Smooth muscle cell of the brain vasculature (primary cell): ENCODE results near the gene NOC4L.

Experiments
- DNase-seq: peaks from one replicate; pipeline ENCODE4 v3.0.0-alpha.2; 2012; ENCODE audit warnings: low read depth, low spot score

The NOC4L gene

DNA sequence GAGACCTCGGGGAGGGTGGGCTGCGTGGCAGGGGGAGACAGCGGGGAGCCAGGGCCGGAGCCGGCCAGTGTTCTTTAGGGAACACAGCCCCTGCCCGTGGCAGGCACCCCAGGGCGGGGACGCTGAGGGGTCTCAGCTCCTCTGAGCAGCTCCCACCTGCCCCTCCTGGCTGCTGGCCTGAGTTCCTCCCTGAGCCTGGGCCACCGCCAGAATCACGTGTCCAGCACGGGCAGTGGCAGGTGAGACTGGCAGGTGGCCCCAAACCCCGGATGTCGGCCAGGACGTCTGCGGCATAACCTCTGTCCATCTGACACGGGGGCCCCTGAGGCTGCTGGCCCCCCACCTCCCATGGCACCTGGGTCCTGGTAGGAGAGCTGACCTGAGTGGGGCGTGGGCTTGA, 25.1 kb downstream of the NOC4L start:
- DNase-seq: no peak

DNA sequence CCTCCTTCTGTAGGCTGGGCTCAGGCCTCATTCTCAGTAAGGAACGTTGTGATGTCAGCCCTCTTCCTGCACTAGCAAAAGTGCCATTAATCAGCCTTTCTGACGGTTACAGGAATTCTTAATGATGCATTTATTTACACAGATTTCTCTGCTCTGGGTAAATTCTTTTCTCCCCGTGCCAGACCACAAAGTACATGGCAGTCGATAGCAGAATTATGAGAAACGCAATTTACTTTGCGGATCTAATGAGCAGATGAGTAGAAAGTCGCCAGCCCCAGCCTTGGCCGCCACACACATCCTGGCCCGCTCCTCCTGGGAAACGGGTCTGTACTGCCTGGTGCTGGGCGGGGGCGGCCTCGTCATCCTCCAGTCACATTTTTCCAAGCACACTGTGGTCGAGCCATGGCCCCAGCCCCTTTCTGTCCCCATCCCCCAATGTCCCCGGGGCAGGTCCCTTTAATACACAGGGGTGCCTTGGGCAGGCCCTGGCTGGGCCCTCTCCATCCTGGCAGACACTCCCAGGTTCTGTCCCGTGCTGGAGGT, 25.9 kb downstream of the NOC4L start:
- DNase-seq: no peak

DNA sequence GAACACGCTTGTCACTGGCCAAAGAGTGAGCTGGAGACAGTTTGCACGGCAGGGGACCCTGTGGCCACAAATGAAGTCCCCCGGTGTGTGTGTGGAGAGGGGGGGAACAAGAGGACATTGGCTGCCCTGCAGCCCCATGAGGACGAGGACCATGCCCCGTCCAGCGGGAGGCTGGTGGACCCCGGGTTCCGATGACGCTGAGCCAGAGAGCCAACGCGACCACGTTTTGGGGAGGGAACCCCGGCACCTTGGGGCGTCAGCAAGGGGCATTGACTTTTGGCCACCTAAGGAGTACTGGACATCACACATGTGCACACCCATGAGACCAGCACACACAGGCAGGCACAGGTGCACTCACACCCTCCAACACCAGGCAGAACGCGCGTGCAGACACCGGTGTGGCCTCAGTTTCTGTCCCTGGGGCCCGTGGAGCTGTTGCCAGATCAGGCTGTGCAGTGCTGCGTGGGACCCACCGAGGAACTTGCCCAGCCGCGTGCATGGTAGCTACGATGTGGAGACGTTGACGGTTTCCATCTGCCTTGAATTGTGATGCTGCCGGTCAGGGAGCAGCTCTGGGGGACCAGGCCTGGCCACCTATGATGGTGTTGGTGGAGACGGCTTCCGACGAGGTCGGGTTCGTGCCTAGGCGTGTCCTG, 26.5 kb downstream of the NOC4L start:
- no peak for DNase-seq

DNA sequence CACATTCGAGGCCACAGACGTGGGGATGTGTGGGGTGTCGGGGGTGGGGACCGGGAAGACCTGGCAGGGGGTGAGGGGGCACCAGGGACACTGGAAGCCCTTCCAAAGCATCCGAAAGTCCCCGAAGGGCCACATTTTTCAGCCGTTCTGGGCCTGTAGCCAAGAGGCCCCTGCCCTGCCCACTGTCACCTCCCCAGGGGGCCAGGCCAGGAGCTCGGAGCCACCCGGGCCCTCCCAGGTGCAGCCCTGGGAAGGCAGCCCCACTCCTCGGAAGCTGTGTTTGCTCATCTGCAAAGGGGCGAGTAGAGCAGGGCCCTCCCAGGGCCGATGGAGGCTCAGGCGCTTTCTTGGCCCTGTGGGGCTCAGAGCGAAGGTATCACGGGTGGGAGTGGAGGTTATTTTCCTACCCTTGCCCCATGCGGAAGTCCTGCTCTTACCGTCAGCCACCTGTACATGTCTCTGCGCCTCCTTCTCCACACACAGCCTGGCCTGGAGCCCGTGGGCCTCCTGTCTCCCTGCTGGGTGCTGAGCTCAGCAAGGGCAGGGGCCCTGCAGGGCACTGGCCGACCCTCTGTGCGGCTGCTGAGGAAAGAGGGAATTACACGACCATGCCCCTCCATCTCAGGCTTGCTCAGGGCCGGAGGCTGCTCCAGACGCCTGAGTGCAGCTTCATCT, 27.2 kb downstream of the NOC4L start:
- DNase-seq: no peak

DNA sequence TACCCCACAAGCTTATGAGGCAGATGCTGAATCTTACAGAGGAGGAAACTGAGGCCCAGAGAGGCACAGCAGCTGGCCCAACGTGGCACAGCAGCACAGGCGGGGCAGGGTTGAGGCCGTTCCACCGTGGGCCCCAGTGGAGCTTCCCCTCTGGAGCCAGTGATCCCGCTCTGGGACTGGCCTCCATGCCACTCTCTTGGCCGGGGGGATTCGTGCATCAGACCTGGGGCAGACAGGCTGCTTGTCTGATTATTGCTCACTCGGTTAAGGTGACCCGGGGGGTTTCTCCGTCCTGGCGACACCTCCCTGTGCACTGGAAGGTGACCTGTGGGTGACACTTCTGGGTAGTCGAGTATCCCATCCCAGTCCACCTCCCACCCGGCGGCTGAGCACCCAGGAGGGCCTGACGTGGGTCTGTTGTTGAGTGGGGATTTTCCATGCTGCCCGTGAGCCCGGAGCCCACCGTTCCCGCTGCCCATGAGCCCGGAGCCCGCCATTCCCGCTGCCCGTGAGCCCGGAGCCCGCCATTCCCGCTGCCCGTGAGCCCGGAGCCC, 27.8 kb downstream of the NOC4L start:
- no peak for DNase-seq

DNA sequence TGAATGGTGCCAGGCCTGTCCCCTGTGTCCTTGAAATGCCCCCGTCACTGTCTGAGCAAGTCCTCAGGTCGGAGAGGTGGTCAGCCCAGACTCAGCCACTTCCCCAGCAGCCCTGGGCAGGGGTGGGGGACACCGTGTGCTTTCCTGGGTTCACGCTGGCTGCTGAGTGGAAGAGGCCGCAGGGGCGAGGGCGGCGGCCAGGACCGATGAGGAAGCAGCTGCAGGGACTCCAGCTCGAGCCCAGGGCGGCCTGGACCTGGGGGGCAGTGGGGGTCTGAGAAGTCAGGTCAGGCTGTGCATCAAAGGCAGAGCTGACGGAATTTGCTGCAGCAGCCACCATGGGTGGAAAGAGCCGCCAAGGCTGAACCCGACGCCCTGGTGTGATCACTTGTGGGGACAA, 28.4 kb downstream of the NOC4L start:
- no peak for DNase-seq

DNA sequence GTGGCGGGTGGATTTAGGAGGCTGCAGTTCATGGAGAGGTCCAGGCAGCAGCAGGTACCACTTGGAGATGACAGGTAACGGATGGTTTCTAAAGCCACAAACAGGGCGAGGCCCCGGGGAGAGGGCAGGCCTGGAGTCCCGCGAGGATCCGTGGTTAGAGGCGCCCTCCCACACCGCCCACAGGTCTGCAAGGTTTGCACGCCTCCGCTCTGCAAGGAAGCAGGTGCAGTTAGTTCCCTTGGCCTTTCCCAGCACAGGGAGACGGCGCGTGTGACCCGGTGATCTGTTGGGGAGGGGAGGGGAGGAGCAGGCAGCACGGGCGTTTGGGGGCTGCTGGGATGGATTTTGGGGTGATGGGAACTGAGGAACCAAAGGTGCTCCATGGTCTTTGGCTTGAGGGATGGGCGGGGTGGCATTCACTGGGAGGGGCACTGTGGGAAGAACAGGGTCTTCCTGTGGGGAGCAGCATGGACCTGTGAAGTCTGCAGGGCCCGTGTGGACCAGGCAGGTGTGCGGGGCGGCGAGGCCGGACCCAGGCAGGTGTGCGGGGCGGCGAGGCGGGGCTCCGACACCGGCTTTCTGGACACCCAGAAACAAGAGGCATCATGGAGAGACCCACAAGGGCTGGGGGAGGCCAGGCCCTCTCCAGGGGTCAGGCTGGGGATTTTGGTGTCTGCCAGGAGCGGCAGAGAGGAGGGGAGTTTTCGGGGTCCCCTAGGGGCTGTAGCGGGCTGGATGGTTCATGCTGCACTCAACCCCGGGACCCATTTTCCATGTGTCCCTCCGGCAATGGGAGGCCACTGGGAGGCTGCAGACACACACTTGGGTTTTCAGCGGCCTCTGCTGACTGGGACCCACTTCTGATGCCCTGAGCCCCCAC, 29.1 kb downstream of the NOC4L start:
- DNase-seq: no peak

DNA sequence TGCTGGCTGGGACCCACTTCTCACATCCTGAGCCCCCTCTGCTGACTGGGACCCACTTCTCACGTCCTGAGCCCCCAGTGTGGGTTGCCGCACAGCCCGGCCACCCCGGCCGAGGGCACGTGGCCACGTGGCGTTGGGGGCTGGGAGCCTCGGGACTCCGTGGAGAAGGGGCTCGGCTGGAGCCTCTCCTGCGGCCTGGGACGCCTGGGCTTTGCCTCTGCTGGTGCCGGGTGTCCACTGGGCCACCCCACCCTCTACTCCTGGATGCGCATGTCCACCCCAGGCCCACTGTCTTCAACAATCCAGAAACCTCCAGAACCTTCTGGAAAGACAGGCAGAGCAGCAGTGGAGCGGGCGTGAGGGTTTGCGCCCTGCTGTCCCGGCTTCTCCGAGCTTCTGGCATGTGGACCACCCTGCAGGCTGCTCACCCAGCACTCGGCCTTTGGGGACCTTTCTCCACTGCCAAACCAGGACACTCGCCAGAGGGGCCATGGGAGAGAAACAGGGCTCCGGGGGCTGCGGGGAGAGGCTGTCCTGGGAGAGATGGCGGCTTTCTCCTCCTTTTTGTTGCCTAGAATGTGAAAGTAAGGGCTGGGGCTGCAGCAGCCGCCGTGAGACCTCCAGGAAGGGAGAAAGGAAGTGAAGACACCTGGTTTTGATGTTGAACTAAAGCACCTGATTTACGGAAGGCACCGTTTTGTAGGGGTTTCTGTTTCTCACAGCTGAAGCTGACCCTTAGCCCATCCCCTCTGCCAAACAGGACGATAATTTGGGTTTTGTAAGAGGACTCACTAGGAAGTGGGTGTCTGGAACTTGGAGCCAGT, 30.0 kb downstream of the NOC4L start:
- DNase-seq: no peak

DNA sequence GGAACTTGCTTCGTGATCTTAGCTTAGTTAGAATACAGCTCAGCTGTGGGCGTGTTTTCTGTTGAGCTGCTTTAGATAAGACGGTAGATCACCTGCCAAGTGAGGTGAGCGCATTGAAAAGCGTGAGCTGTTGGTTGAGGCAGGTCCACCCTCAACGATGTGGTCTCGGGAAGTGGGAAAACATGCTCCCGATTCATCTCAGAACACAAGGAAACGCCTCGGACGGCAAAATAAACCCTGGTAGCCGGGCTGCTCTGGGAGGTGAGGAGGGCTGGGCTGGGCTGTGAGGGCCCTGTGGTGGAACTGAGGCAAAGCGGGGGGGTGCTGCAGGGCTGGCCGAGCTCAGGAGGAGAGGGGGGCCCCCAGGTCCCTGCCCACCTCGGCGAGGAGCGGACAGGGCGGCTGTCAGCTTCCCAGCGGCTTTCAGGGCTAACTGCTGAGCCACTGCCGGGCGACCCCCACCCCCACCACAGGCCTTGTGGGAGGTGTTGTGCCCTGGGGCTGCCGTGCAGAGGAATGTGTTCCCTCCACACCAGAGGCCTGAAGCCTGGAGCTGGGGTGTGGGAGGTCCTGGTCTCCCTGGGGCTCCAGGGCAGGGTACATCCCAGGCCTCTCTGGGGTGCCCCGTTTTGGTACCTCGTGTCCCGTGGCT, 30.7 kb downstream of the NOC4L start:
- no peak for DNase-seq

DNA sequence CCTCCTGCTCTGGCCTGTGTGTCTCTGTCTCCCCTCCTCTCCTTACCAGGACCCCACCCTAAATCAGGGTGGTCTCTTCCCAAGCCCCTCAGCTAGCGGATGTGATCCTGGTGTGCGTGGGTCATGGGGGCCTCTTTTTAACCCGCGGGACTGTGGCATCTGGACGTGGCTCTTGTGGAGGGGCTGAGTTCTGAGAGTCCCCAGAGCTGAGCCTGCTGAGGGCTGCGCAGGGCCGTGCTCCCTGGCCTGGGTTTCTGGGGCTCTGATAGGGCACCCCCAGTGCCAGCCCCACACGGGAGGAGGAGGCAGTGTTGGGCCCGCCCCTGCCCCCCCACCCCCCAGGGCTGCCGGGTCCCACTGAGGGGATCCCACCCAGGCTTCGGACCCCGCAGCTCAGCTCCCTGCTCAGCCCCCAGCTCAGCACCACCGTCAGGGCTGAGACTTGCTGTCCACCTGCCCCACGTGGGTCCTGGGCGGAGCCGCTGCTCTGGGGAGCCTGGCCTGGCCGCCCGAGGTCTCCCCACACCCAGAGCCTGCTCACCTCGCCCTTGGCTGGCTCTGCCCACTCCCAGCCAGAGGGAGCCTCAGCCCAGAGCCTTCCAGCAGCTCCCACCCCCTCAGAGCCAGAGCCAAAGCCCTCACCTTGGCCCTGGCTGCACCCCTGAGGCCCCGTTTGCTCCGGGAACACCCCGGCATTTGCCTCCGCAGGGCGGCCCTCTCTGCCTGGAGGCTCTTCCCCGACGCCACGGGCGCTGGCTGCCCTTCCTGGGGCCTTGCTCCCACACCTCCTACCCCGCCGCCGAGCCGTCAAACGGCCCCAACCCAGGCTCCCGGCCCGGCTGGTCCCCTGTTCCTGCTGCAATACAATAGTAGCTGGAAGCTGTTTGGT, 31.5 kb downstream of the NOC4L start:
- DNase-seq: no peak

DNA sequence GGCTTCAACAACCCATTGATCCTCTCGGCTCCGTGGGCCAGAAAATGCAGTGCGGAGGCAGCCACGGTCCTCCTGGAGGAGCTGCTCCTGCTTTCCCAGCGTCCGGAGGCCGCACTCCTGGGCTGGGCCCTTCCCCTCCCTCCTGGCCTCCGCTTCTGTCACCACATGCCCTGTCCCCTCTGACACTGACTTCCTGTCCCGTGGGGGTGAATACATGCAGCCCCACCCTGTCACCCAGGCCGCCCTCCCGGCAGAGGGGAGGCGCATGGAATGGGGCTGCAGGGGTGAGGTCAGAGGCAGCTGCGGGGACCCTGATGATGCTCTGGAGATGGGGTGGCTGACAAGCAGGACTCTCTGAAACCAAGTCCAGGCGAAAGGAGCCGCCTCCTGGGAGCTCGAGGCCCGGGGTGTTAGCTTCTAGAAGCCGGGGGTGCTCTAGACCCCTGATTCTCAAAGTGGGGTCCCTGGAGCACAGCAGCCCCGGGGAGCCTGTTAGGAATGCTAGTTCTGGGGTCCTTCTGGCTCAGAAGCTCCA, 32.2 kb downstream of the NOC4L start:
- DNase-seq: no peak

DNA sequence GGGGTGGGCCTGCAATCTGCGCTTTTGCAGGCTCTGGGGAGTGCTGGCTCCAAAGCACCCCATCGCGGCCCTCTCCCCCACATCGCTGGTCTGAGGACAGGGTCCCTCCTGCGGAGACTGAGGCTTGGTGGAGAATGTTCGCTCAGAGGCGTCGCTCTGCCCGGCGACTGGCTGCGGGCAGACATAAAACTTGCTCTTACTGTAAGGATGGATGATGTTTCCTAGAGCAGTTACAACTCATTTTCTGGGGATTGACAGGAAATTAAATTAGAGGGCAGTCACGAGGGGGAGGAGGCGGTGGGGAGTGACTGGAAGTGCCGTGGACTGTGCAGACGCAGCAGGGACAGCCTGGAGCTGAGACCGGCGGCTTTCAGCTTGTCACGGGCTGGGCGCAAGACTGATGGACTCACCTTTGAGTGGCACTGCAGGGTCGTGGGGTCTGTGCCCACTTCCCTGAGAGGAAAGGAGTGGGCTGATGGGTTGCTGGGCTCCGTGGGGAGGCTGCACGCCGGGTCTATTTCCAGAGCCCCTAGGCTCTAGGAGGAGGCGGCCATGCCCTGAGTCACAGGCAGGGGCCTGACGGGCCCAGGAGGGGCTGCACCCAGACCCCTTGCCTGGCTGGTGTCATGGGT, 32.8 kb downstream of the NOC4L start:
- no peak for DNase-seq

DNA sequence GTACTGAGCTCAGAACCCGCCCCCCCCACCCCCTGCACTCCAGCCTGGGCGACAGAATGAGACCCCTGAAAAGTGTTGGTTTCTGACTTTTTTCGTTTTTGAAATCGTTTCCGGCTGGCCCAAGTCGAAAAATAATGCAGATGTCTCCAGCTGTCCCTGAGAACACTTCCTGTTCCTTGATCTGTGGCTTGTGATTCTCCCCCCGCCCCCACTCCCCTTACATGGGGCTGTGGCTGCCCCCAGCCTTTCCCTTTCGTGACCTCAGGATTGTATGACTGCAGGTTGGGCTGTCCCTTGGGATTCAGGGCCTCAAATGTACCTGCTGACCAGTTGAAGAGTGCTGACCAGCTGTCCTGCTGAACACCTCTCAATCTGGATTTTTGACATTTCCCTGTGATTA, 34.1 kb downstream of the NOC4L start:
- DNase-seq: no peak

DNA sequence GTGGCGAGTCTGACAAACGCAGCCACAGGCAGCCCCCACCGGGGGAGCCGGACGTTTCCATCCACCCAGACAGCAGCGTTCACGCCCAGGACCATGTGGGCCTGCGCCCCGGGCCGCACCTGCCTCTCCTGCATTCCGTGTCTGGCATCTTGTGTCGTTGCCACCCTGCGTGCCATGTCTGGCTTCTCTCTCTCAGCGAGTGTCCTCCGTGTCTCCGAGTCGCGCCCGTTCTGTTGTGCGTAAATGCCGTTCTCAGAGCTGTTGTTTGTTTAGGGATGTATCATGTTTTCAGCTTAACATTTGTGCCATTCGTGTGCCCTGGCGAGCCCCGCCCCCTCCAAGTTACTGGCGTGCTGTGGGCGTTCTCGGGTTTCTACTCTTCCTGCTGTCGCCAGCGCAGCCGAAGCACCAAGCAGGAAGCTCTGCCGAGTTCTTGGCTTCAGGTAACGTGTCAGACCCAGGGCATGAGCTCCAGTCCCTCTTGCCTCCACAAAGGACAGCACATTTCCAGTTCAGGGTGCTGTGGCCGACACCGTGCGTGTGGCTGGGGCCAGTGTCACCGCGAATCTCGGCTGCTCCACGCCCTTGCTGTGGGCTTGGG, 34.6 kb downstream of the NOC4L start:
- DNase-seq: no peak

DNA sequence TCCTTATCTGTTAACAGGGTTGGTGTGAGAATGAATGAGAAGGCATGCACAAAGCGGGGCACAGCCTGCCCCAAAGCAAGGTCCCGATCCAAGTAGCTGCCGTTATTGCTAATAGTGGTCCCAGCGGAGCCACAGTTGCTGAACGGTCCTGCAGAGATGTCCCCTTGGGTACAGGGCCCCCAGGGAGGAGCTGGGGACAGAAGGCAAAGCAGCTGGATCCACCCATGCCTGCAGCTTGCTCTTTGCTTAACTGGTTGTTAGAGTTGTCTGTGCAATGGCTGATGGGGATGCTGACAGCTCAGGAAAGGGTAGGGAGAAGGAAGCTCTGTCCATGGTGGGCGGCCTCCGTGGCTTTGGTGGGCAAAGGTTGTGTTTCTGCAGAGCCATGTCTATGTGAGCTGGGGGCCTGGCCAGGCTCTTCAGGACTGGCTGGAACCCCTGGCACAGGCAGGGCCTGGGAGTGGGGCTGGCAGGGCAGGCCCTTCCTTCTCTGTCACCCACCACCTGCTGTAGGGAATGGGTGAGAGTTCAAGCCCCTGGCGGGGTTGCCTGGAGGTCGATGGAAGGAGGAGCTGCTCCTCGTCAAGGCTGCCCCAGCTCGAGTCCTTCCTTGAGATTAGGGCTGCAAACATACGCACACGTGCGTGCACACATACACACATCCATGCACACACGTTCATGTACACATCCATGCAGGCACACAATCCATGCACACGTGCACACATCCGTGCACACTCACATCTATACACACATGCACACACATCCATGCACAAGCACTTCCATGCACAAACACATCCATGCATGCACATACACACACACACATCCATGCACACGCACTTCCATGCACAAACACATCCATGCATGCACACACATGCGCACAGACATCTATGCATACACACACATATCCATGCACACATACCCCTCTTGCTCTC, 35.4 kb downstream of the NOC4L start:
- DNase-seq: no peak

DNA sequence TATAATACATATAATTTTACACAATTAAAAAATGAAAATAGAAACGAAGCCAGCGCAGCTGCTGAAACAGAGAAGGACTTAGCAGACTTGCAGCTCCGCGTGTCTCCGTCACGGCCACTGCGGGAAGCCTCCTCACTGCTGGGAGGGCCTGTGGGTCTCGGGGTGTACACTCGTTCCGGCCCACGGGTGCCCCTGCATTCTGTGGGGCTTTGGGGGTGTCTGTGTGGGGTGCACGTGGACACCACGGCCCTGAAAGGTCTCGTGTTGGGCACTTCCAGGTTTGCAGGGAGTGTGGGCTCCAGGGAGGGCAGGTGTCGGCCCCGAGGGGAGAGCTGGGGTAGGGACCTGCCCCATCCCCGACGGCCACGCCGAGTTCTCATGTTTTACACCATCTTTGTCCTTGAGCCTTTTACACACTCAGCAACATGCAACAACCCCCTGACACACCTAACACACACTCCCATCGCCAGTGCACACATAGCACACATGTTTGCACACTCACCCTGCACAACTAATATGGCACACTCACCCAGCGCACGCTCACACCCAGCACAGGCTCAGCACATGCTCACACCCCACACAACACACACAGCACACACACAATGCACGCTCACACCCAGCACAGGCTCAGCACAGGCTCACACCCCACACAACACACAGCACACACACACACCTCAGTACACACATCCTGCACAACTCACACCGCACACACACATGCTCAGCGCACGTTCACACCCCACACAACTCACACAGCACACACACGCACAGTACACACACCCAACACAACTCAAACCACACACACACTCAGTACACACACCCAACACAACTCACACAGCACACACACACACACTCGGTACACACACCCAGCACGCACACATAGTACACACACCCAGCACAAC, 36.6 kb downstream of the NOC4L start:
- DNase-seq: no peak
